GM23338 (cell line): ENCODE results near the gene AP4M1.

Experiments
- CREB1 ChIP-seq: fragments of 250-450 bp; sonication (Bioruptor Pico); IDR thresholded peaks from 2 replicates; pipeline ENCODE4 v1.5.0; 2020; ENCODE audit warnings: low read depth, mild to moderate bottlenecking, moderate library complexity
- ETS1 ChIP-seq: IDR thresholded peaks from 2 replicates; pipeline ENCODE4 v1.6.1; 2016; ENCODE audit warnings: antibody characterized with exemption
- EZH2 ChIP-seq: fragments of 200-600 bp; sonication (generic); IDR thresholded peaks from one replicate; pipeline ENCODE4 v1.8.0; 2017; ENCODE audit warnings: antibody characterized with exemption, mild to moderate bottlenecking, low read depth; ENCODE audit not compliant: unreplicated experiment
- EZH2phosphoT487 ChIP-seq: fragments of 200-600 bp; sonication (generic); IDR thresholded peaks from one replicate; pipeline ENCODE4 v1.8.1; 2018; ENCODE audit warnings: antibody characterized with exemption; ENCODE audit not compliant: unreplicated experiment
- JUNB ChIP-seq: IDR thresholded peaks from one replicate; pipeline ENCODE4 v1.6.1; 2016; ENCODE audit warnings: antibody characterized with exemption; ENCODE audit not compliant: unreplicated experiment
- NANOG ChIP-seq: IDR thresholded peaks from 2 replicates; pipeline ENCODE4 v1.6.1; 2016; ENCODE audit warnings: antibody characterized with exemption, borderline replicate concordance
- POLR2AphosphoS5 ChIP-seq: IDR thresholded peaks from 2 replicates; pipeline ENCODE4 v1.6.1; 2016; ENCODE audit warnings: antibody characterized with exemption, low read depth
- STAT1 ChIP-seq: IDR thresholded peaks from one replicate; pipeline ENCODE4 v1.6.1; 2016; ENCODE audit warnings: antibody characterized with exemption; ENCODE audit not compliant: unreplicated experiment
- ZNF114 ChIP-seq: fragments of 250-450 bp; sonication (Bioruptor Pico); IDR thresholded peaks from 2 replicates; pipeline ENCODE4 v1.5.0; 2020; ENCODE audit warnings: mild to moderate bottlenecking, moderate library complexity
- ZNF331 ChIP-seq: fragments of 250-450 bp; sonication (Bioruptor Pico); IDR thresholded peaks from 2 replicates; pipeline ENCODE4 v1.5.0; 2020; ENCODE audit warnings: low read depth, mild to moderate bottlenecking, moderate library complexity
- TF ChIP-seq, protein P1 (sequence below), 2 experiments: fragments of 200-600 bp in 1 of 2; sonication (generic) in 1 of 2; conservative IDR thresholded peaks; 2 replicates each; pipeline versions ENCODE4 v1.5.1 to v1.6.1; 2016 to 2017; ENCODE audit warnings: antibody characterized with exemption in 2 of 2, low read depth in 2 of 2, mild to moderate bottlenecking in 2 of 2, moderate library complexity in 1 of 2
- TF ChIP-seq, protein P2 (sequence below): IDR thresholded peaks from one replicate; pipeline ENCODE4 v1.6.1; 2018; ENCODE audit warnings: antibody characterized with exemption; ENCODE audit not compliant: unreplicated experiment

DNA sequence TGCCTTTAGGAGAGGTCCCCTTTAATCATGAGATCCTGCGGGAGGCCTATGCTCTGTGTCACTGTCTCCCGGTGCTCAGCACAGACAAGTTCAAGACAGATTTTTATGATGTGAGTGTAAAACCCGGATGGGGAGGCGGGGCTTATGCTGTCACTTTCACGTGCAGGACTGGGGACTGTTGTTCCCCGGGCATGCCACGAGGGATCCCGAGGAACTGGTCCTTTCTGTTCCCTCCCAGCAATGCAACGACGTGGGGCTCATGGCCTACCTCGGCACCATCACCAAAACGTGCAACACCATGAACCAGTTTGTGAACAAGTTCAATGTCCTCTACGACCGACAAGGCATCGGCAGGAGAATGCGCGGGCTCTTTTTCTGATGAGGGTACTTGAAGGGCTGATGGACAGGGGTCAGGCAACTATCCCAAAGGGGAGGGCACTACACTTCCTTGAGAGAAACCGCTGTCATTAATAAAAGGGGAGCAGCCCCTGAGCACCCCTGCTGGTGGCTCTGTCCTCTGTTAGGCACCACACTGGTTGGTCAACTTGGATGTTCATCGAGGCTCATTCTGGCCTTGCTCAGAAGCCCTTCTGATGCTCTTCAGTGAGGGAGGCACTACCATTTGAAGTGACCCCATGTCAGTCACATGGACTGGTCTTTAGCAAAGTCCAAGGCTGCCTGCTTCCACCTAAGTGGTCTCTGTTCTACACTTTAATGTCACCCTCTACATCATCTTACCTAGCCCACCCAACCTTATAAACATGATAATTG, 9.8 kb upstream of the AP4M1 start:
- TF ChIP-seq, protein P1, sequence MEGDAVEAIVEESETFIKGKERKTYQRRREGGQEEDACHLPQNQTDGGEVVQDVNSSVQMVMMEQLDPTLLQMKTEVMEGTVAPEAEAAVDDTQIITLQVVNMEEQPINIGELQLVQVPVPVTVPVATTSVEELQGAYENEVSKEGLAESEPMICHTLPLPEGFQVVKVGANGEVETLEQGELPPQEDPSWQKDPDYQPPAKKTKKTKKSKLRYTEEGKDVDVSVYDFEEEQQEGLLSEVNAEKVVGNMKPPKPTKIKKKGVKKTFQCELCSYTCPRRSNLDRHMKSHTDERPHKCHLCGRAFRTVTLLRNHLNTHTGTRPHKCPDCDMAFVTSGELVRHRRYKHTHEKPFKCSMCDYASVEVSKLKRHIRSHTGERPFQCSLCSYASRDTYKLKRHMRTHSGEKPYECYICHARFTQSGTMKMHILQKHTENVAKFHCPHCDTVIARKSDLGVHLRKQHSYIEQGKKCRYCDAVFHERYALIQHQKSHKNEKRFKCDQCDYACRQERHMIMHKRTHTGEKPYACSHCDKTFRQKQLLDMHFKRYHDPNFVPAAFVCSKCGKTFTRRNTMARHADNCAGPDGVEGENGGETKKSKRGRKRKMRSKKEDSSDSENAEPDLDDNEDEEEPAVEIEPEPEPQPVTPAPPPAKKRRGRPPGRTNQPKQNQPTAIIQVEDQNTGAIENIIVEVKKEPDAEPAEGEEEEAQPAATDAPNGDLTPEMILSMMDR (conservative IDR thresholded peaks at IDR 0.05; ENCODE audit: low read depth in 2 of 2) = peak; percentile 4 to 40; a peak in 2 of 4 replicates
- TF ChIP-seq EZH2phosphoT487 (no peak), CREB1 (CRISPR knock-in tag) (no peak), EZH2 (no peak), JUNB (no peak), ZNF331 (no peak), POLR2AphosphoS5 (peak; percentile 45), ETS1 (no peak), STAT1 (no peak), ZNF114 (CRISPR knock-in tag) (no peak), NANOG (no peak)
- TF ChIP-seq, protein P2, sequence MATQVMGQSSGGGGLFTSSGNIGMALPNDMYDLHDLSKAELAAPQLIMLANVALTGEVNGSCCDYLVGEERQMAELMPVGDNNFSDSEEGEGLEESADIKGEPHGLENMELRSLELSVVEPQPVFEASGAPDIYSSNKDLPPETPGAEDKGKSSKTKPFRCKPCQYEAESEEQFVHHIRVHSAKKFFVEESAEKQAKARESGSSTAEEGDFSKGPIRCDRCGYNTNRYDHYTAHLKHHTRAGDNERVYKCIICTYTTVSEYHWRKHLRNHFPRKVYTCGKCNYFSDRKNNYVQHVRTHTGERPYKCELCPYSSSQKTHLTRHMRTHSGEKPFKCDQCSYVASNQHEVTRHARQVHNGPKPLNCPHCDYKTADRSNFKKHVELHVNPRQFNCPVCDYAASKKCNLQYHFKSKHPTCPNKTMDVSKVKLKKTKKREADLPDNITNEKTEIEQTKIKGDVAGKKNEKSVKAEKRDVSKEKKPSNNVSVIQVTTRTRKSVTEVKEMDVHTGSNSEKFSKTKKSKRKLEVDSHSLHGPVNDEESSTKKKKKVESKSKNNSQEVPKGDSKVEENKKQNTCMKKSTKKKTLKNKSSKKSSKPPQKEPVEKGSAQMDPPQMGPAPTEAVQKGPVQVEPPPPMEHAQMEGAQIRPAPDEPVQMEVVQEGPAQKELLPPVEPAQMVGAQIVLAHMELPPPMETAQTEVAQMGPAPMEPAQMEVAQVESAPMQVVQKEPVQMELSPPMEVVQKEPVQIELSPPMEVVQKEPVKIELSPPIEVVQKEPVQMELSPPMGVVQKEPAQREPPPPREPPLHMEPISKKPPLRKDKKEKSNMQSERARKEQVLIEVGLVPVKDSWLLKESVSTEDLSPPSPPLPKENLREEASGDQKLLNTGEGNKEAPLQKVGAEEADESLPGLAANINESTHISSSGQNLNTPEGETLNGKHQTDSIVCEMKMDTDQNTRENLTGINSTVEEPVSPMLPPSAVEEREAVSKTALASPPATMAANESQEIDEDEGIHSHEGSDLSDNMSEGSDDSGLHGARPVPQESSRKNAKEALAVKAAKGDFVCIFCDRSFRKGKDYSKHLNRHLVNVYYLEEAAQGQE = no peak
